HG03565 (cell line): ENCODE results near the gene NOTO.

Experiments used
- ATAC-seq: cut with Tn5 transposase; IDR thresholded peaks from one replicate; pipeline ENCODE4 v1.9.1; 2021; ENCODE audit warnings: mild to moderate bottlenecking, moderate library complexity; ENCODE audit not compliant: unreplicated experiment

Gene NOTO

DNA sequence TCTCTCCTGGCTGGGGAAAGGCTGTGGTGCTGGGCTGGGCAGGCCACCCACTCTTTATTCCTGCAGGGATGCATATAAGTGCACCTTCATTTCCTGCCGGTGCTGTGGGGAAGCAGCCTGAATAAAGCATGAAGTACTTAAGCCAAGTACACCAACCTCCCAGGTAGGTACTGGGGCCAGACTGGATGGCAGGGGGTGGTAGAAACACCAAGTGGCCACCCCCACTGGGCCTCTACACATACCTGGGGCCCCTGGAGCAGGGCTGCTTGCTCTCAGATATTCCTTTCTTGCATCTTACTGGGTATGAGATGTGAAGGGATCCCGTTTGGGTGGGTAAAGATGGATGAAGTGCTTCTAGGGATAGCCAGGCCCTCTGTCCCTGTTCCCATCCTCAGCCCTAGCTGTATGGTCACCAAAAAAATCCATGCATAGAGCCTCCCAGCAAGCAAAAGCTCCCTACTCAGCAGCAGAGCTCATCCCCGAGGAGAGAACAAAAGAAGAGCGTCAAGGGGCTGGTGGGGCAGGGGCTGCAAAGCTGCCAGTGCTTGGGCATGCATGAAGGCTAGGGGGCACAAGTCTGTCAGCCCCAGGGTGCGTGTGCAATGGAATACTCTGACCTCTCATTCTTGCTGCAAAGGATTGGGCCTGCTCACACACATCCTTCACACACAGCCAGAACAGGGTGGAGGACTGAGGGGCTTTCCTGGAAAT, 53.7 kb downstream of the NOTO start:
- no peak for ATAC-seq

DNA sequence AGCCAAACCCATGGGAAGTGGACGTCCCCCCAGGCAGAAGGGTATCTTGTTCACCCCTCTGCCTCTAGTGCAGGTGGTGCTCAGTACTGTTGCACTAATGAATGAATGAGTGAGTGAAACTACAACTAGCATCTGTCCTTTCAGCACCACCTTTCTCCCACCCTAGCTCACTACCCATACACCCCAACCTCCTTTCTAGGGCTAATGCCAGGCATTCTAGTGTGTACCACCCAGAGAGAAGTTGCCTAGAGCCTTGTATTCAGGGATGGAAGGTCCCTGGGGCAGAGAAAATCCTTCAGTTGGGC, 54.2 kb downstream of the NOTO start:
- ATAC-seq: no peak

DNA sequence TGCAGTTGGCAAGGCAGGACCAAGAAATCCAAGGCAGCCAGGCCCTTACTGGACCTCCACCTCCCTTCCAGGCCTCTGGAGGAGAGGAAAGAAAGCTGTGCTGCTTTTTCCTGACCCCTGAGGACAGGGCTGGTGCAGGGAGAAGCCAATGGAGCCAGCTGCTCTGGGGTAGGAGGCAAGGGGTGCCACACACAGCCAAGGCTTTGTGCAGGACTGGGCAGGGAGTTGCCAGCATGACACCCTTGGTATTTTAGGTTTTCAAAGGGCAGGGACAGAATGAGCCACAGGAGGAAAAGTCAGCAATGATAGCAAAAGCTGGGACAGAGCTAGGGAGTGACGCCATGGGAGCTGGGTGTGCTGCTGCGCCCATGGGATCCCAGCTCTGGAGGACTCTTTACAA, 54.6 kb downstream of the NOTO start:
- ATAC-seq: no peak

DNA sequence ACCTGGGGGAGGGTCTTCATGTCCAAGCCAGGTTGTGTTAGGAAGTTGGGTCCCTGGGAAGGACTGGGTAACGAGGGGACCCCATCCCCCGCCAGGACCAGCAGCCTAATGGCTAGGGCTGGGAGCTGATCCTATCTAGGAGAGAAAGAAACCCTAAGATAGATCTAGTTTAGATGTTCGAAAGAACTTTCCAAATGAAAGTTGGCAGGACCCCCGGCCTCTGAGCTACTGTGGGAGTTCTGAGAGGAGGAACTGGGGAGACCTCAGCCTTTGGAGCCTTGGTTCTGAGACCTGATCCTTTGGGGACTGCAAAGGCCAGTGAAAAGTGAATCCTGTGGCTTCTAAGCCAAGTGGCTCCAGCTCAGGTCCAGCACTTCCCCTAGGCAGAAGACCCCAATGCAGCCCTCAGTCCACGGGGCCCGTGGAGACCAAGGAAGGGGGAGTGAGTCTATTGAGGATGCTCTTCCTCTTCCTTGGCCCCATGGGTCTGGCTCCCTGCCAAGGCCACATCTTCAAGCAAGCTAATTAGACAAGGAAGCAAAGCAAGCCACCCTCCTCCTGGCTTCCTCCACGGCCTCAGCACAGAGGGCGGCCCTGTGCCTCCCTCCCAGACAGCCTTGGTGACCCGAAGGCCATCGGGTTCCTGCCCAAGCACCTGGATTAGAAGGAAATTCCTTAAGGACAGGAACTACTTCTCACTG, 55.2 kb downstream of the NOTO start:
- no peak for ATAC-seq

DNA sequence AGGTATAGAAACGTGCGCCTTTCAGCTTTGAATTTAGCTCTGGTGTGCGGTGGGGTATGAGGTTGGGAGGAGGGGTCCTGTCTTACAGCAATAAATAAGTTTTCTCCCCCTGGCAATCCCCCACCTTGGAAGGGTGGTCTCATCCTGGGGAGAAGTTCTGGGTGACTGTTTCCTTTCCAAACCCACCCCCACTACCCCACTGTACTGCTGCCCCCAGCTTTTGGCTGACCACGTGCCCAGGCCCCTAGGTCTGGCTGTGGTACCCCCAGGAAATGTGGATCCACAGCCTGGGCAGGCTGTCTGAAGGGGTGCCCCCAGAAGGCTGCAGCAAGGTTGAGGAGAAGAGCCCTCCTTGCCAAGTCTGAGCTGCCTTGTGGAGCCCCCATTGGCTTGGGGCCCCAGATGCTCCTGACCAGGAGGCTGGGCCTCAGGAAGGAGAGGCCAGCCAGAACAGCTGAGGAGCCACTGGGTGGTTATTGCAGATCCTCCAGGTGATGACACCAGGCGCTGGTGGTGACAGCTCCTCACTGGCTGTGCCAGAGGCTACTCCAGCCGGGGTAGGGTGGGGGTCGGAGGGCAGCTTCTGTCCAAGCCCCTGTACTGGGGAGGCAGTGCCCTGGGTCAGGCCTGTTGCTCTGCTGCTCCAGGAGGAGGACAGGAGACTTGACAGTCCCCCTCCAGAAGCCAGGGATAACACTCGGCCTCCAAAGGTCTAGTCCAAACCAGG, 56.0 kb downstream of the NOTO start:
- no peak for ATAC-seq

DNA sequence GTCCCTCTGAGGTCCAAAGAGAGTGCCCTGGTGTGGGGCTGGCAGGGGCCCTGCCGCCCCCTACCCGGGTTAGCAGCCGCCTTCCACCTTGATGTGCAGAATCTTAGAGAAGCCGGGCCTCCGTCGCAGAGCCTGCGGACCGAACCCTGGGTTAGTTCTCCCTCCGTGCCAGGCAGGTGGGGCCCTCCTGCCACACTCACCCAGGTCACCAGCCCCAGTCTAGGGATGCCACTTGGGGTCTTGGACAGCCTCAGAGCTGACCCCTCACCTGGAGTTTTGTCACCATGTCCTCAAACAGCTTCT, 56.5 kb downstream of the NOTO start:
- no peak for ATAC-seq

DNA sequence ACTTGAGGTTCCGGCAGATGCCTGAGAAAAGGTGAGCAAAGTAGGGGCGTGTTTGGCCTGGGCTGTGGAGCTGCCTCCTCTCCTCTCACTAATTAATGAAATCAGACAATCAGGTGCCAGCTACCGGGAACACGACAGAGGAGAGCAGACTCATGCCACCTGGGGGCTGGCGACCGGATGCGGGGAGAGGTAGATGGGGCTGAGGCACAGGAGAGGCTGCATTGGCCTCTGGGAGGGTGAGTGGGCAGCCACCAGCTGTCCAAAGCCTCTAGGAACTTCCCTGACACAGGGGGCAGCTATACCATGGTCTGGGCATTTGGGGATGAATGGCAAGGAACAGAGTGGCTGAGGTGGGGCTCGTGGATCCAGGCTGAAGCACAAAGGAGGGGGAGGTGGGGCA, 56.9 kb downstream of the NOTO start:
- ATAC-seq: no peak

DNA sequence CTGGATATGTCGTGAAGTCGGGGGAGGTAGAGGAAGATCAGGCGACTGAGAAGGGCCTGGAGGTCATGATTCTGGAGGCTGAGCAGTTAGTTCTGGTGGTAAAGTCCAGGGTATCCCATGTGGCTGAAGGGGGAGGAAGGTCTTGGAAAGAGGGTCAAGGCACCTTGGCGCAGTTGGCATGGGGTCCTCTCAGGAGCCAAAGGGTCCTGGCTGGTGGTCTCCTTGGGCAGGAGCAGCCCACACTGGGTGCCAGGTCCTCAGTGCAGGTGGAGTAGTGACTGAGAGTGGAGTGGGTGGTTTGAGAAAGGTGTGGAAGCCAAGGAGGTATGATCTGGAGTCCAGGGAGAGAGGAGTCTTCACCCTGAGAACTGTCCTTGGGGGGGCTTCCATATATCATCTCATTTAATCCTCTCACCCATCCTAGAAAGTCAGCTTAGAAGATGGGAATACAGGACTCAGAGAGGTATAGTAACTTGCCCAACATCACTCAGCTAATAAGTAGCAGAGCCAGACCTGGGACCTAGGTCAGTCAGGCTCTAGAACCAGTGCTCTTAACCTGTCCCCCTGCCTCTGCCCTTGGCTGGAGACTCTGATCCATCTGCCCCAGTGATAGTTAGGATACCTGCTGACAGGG, 57.4 kb downstream of the NOTO start:
- no peak for ATAC-seq

DNA sequence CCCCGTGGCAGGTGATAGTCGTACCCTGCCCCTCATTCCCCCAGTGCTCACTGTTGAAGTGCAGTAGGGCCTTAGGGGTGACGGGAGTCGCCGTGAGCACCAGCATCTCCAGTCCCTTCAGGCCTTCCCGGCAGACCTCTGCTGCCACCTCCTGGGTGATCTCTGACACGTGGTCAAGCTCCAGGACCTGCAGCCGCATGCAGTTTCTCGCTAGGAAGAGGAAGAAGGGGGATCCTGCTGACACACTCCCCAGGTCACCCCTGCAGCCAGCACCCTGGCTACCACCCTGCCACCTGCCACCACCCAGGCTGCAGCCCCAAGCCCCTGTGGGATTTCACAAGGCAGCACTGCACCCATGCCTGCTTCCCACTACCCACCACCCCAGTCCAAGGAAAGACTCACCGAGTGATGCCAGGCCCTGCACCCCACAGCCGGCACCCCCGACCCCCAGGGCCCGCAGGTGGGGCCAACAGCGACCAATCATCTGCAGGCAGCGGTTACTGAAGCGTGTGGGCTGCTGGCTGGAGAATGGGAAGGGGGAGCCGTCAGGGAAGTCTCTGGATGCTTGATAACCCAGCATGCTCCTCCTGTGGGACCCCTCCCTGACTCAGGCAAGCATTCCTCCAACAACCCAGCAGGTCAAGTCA, 58.1 kb downstream of the NOTO start:
- no peak for ATAC-seq
